Gastroesophageal sphincter (tissue), 3 donors: ENCODE measurements around the gene OSCAR.

ENCODE experiments used
- EP300 ChIP-seq: sonication (generic); formaldehyde crosslinking; IDR thresholded peaks from one replicate; pipeline ENCODE4 v1.6.1; 2017; ENCODE audit warnings: antibody characterized with exemption, mild to moderate bottlenecking
- POLR2A ChIP-seq, 2 donors: fragments of 450-650 bp; IDR thresholded peaks; one replicate each; pipeline ENCODE4 v1.6.1; 2017; ENCODE audit warnings: antibody characterized with exemption in 2 of 2, mild to moderate bottlenecking in 2 of 2, moderate library complexity in 1 of 2
- POLR2AphosphoS5 ChIP-seq: sonication (generic); formaldehyde crosslinking; IDR thresholded peaks from one replicate; pipeline ENCODE4 v1.6.1; 2017; ENCODE audit warnings: antibody characterized with exemption
- TF ChIP-seq, protein P1 (sequence below), 4 experiments: fragments of 200-600 bp in 2 of 4; fragments of 450-650 bp in 2 of 4; sonication (generic) in 1 of 4; IDR thresholded peaks; one replicate each; pipeline ENCODE4 v1.5.1; 2017 to 2019; ENCODE audit warnings: antibody characterized with exemption in 4 of 4, mild to moderate bottlenecking in 2 of 4, moderate library complexity in 2 of 4

GRCh38 chr19:54128441-54128725, 27.8 kb upstream of the OSCAR start:
- TF ChIP-seq, protein P1, sequence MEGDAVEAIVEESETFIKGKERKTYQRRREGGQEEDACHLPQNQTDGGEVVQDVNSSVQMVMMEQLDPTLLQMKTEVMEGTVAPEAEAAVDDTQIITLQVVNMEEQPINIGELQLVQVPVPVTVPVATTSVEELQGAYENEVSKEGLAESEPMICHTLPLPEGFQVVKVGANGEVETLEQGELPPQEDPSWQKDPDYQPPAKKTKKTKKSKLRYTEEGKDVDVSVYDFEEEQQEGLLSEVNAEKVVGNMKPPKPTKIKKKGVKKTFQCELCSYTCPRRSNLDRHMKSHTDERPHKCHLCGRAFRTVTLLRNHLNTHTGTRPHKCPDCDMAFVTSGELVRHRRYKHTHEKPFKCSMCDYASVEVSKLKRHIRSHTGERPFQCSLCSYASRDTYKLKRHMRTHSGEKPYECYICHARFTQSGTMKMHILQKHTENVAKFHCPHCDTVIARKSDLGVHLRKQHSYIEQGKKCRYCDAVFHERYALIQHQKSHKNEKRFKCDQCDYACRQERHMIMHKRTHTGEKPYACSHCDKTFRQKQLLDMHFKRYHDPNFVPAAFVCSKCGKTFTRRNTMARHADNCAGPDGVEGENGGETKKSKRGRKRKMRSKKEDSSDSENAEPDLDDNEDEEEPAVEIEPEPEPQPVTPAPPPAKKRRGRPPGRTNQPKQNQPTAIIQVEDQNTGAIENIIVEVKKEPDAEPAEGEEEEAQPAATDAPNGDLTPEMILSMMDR (IDR thresholded peaks at IDR 0.05) = no peak
- TF ChIP-seq POLR2A (IDR thresholded peaks at IDR 0.05) (no peak), EP300 (no peak), POLR2AphosphoS5 (no peak)
